Measurements from ENCODE around the gene FAM216A.
A peak's percentile ranks its signal among the peaks of the same experiment; 100 is the strongest.
"Not testable (repeated sequence)": the region's sequence is repeated elsewhere in the genome, so short reads cannot be mapped to it uniquely, and the experiment has no call there.

FAM216A gene, protein sequence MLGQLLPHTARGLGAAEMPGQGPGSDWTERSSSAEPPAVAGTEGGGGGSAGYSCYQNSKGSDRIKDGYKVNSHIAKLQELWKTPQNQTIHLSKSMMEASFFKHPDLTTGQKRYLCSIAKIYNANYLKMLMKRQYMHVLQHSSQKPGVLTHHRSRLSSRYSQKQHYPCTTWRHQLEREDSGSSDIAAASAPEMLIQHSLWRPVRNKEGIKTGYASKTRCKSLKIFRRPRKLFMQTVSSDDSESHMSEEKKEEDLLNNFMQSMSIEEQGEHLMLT

DNA sequence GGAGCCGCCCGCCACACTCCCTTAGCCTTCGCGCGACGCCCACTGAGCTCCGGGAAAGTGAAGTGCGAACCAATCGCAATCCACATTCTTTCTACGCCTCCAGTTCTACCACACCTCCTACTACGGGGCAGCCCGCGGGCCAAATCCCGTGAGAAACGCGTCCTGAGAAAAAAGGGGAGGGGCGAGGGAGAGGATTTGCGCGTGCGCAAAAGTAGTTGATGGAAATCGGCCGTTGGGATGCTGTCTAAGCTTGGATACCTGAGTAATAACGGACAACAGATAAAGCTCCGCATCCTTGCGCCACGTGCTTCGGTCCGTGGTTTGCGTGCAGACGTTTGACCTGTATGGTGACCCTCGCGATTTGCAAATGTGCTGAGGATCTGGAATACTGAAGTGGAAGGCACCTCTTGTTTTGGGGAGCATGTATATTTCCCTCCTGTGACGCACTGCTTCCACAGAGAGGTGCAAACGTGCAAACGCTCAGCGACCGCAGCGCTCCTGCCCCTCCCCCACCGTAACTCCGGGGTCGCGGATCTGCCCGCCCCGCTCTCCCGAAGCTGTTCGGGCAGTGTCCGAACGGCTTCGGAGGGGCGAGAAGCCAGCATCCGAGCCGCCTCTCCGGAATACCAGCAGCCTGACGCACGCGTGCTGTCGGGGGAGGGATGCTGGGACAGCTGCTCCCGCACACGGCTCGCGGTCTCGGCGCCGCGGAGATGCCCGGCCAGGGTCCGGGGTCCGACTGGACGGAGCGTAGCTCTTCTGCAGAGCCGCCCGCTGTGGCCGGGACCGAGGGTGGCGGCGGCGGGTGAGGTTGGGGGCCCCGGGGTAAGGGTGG is at the start of gene FAM216A, which contains the start of gene GPN3:
FAM216A (plus strand) TSS at position 632 of the 835 bp plus-strand sequence; CDS start at position 663, 31 bp downstream.
GPN3 (minus strand) TSS at position 44 of the 835 bp plus-strand sequence. CDS start 54 bp downstream, outside the sequence.
- peak; percentile 87 to 90 for DNase-seq (ENCODE audit: low read depth in 2 of 2)

- not testable (repeated sequence) for DNase-seq (ENCODE audit: low read depth in 2 of 2)
Measured at GRCh38 chr12:110420644-110421043, 48.0 kb upstream of the FAM216A start.

- DNase-seq (ENCODE audit: low read depth in 2 of 2), result no peak
Measured at GRCh38 chr12:110421159-110421661, 47.4 kb upstream of the FAM216A start.

DNA sequence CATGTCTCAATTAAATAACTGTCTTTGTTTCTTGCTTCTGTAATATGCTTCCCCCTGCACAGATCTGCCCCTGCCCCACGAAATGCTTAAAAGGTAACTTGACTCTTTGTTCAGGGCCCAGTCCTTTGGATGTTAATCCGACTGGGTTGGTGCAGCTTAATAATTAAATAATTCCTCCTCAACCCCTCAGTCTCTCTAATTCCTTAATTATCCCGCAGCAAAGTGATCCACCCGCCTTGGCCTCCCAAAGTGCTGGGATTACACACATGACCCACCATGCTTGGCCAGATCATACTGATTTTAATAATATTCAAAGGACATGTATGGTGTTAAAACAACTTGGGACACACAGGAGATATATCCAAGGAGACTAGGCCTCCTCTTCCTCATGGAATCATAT is 46.9 kb upstream of the FAM216A start:
- no peak for DNase-seq (ENCODE audit: low read depth in 2 of 2)

- no peak for DNase-seq (ENCODE audit: low read depth in 2 of 2)
Measured at GRCh38 chr12:110424237-110424636, 44.4 kb upstream of the FAM216A start.

DNA sequence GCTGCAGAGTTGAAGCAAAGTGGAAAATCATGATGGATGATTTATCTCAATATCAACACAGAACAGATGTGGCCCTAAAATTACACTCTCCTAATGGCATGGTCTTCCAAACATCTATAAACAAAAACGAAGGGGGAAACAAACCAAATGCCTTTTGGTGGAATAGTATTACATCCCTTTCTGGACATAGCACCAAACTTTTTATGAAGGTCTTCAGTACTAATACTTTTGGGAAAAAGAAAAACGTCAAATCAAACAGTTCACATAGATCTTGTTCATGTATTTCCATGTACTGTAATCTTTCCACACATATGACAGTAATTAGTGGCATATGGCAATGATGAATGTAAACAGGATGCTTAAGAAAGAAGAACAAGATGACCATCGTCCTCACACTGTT is 42.2 kb upstream of the FAM216A start:
- DNase-seq (ENCODE audit: low read depth in 2 of 2), result no peak

DNA sequence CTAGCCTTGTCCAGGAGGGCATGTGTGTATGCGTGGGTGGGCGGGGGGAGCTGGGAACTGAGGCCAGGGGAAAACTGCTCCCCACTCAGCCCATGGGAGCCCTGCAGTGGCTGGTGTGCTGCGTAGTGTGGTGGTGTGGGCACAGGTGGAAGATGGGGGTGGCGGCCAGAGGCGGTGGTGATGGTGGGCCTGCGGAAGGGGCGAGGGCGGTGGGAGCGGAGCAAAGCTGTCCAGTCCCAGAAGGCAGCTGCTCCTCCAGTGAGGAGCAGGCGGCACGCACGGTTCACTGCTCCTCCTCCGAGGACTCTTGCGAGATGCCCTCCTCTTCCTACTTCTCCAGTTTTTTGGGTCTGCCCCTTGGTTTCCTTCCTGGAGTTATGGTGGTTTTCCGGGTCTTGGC is 39.0 kb upstream of the FAM216A start:
- not testable (repeated sequence) for DNase-seq (ENCODE audit: low read depth in 2 of 2)

DNA sequence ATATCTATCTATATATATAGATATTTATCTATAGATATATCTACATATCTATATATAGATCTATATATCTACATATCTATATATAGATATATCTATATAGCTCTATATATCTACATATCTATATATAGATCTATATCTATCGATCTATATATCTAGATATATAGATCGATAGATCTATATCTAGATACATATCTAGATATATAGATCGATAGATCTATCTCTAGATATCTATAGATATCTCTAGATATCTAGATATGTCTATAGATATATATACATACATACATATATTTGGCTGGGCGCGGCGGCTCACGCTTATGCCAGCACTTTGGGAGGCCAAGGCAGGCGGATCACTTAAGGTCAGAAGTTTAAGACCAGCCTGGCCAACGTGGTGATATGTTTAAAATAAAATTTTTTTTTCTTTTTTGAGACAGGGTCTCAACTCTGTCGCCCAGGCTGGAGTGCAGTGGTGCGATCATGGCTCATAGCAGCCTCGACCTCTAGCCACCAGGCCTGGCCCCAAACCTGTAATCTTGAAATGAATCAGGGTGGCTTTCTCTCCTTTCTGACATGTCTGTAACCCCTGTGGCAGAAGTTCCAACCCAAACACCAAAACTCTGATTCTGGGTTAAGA is 36.6 kb upstream of the FAM216A start:
- DNase-seq (ENCODE audit: low read depth in 2 of 2), result no peak

DNA sequence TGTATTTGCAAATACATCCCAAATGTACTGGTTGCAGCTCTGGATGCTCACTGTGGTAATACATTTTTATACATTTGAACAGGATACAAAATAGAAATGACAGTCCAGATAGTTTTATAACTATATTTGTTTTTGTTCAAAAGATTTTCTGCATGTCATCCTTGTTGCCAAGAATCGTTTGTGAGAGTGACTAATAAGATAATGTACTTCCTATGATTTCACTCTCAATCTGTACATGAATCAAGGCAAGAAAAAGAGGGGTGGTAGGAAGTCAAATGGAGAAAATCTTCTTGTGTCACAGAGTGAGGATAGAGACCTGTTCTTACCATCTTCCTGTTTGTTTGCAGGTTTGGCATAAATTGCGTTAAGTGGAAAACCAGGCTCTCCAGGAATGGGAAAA is 32.4 kb upstream of the FAM216A start:
- DNase-seq (ENCODE audit: low read depth in 2 of 2), result no peak

DNA sequence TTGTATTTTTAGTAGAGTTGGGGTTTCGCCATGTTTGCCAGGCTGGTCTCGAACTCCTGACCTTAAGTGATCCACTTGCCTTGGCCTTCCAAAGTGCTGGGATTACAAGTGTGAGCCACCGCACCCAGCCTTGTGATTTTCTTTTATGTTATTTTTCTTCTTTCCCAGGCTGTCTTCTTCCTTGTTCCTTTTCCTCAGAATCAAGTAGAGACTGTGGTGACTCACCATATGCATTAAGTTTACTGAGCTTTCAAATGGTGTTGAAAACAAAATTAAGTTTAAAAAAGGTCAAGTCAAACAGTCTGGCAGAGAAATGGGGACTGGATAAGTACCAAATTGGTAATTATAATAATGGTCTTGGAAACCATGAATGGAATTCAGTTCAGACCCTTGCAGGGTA is 24.2 kb upstream of the FAM216A start:
- DNase-seq (ENCODE audit: low read depth in 2 of 2), result no peak

- peak; percentile 84 to 90 for DNase-seq (ENCODE audit: low read depth in 2 of 2)
Measured at GRCh38 chr12:110449799-110450497, 18.7 kb upstream of the FAM216A start, which contains the start of gene ARPC3. Gene ARPC3 (minus strand): TSS chr12:110450337. CDS start chr12:110450260, 77 bp downstream.

GRCh38 chr12:110451263-110451662 is 17.4 kb upstream of the FAM216A start:
- DNase-seq (ENCODE audit: low read depth in 2 of 2), result no peak

GRCh38 chr12:110453569-110454296 is 14.9 kb upstream of the FAM216A start:
- no peak for DNase-seq (ENCODE audit: low read depth in 2 of 2)

DNA sequence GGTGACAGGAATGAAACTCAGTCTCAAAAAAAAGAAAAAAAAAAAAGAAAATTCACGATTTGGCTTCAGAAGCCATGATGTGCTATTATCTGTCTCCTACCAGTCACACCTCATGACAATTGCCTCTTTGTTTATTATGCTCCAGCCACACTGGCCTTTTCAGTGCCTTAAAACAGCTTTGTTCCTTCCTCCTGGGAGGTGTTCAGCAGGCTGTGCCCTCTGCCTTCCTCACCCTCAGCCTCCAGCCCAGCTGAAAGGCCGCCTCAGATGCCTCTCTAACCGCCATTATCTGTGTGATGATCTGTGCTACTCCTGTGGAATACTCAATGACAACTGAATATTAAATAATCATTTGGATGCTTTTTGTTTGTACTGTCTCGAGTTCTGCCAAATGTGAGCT is 9.9 kb upstream of the FAM216A start:
- no peak for DNase-seq (ENCODE audit: low read depth in 2 of 2)

DNA sequence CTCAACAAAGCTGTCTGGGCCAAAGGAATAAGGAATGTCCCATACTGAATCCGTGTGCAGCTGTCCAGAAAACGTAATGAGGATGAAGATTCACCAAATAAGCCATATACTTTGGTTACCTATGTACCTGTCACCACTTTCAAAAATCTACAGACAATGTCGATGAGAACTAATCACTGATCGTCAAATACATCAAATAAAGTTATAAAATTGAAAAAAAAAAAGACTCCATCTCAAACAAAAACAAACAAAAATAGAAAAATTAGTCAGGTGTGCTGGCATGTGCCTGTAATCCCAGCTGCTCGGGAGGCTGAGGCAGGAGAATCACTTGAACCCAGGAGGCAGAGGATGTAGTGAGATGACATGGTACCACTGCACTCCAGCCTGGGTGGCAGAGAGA is 7.5 kb upstream of the FAM216A start:
- not testable (repeated sequence) for DNase-seq (ENCODE audit: low read depth in 2 of 2)

DNA sequence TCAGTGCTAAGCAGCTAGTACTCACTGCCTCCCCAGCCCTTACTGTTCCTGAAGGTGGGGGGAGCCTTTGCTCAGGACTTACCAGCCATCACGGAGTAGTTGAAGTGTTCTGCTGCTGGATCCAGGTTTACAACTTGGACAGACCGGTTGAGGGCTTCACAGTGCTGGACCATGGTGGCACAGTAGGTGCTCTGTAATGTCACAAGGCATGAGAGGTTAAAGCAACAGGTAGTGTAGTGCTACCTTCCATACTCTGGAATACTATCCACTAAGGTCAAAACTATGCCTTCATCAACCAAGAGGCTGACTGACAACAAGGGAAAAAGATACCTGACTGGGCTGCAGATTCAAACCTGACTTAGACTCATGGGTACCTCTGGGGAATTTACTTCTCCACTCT is 3.6 kb upstream of the FAM216A start:
- no peak for DNase-seq (ENCODE audit: low read depth in 2 of 2)

DNA sequence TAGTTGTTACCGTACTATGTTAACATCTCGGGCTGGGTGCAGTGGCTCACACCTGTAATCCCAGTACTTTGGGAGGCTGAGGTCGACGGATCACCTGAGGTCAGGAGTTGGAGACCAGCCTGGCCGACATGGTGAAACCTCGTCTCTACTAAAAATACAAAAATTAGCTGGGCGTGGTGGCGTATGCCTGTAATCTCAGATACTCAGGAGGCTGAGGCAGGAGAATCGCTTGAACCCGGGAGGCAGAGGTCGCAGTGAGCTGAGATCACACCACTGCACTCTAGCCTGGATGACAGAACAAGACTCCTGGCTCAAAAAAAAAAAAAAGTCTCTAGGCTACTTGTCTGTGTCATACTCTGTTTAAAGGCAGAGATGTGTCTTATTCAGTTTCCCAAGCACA is 2.9 kb upstream of the FAM216A start:
- not testable (repeated sequence) for DNase-seq (ENCODE audit: low read depth in 2 of 2)

DNA sequence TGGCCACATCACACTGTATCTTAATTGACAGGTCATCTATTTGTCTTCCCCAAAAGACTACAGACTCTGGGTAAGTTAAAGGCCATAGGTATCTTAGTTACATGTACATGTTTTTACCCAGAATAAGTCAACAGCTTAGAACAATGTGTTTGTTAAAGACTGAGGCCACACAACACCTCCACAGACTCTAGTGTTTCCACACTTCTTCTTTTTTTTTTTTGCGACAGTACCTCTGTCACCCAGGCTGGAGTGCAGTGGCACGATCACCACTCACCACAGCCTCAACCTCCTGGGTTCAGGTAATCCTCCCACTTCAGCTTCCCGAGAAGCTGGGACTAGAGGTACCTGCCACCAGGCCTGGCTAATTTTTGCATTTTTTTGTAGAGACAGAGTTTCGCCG is 1.9 kb upstream of the FAM216A start:
- DNase-seq (ENCODE audit: low read depth in 2 of 2), result no peak

GRCh38 chr12:110467847-110468213 is 815 bp upstream of the FAM216A start:
- DNase-seq (ENCODE audit: low read depth in 2 of 2), result no peak

DNA sequence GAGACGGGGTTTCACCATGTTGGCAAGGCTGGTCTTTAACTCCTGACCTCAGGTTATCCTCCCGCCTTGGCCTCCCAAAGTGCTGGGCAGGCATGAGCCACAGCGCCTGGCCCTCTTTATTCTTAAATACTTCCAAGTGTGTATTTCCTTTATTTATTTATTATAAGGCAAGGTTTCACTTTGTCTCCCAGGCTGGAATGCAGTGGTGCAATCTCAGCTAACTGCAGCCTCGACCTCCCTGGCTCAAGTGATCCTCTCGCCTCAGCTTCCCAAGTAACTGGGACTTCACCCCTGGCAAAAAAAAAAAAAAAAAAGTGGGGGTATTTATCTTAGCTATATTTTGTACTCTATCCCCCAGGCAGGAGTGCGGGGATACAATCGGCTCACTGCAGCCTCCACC is 6.8 kb downstream of the FAM216A start:
- DNase-seq (ENCODE audit: low read depth in 2 of 2), result no peak
